HCT116 (cell line): ENCODE results near the gene TMEM140. TPM values are rescaled to one million over a fixed set of nuclear protein-coding genes. Genes with fewer than 3 reads are reported as not detected.

Experiments used
- ATAC-seq: fragments of 200-7000 bp; cut with Tn5 transposase; 2 replicates; pipeline ENCODE4 v1.9.1; 2020; ENCODE audit warnings: mild to moderate bottlenecking, moderate library complexity
- BruUV-seq: library from RNA; stranded (reverse); fragments of 400-500 nt; replicated peaks from 2 replicates; lab custom pipeline; 2021; lab: Mats Ljungman, UMichigan
- CTCF ChIA-PET: fragments of 300-600 bp; sonication (Branson Sonifier 250); formaldehyde crosslinking; loops from one replicate; lab custom pipeline; 2021; ENCODE audit warnings: antibody characterized with exemption; lab: Charles Lee
- POLR2A ChIA-PET: fragments of 300-600, 350-600 bp; sonication (Branson Sonifier 250); formaldehyde crosslinking; loops from one replicate; lab custom pipeline; 2021; ENCODE audit warnings: antibody characterized with exemption; lab: Charles Lee
- RAD21 ChIA-PET, 2 experiments: fragments of 300-600 bp; sonication (Branson Sonifier 250); formaldehyde crosslinking; loops; one replicate each; lab custom pipeline; 2023; ENCODE audit warnings: low total read pairs in 2 of 2; ENCODE audit not compliant: uncharacterized antibody in 2 of 2, unreplicated experiment in 2 of 2, low non-redundant PET in 1 of 2; lab: Charles Lee
- DNase-seq: peaks from one replicate; pipeline ENCODE4 v3.0.0-alpha.2; 2010; ENCODE audit warnings: low read depth, low spot score
- H2AFZ ChIP-seq: fragments of 200-600 bp; shearing (Covaris generic), sonication (generic); 2 replicates; pipeline ENCODE4 v1.6.1; 2017; ENCODE audit warnings: low read depth, mixed run types, mixed read lengths, antibody characterized with exemption, low read length; ENCODE audit not compliant: poor library complexity, severe bottlenecking
- H3K27ac ChIP-seq: 2 replicates; pipeline ENCODE4 v1.5.1; 2012; ENCODE audit warnings: low read depth, low read length
- H3K27me3 ChIP-seq: fragments of 200-600 bp; sonication (generic); 2 replicates; pipeline ENCODE4 v1.6.1; 2016; ENCODE audit warnings: mixed run types, low read length, mixed read lengths; ENCODE audit not compliant: insufficient read depth
- H3K36me3 ChIP-seq, 2 experiments: fragments of 200-500 bp in 1 of 2; fragments of 200-600 bp in 1 of 2; sonication (Bioruptor generic) in 1 of 2; sonication (generic) in 1 of 2; 2 replicates each; pipeline versions ENCODE4 v1.5.1 to v1.6.1; 2014 to 2016; ENCODE audit warnings: low read length in 2 of 2, inconsistent platforms in 1 of 2, mixed read lengths in 1 of 2, mixed run types in 1 of 2; ENCODE audit not compliant: insufficient read depth in 2 of 2, control insufficient read depth in 1 of 2
- H3K4me1 ChIP-seq, 2 experiments: fragments of 200-600 bp in 1 of 2; sonication (generic) in 1 of 2; 2 replicates each; pipeline versions ENCODE4 v1.5.1 to v1.6.1; 2012 to 2017; ENCODE audit warnings: low read length in 2 of 2, inconsistent platforms in 1 of 2, mild to moderate bottlenecking in 1 of 2, mixed read lengths in 1 of 2, mixed run types in 1 of 2, moderate library complexity in 1 of 2; ENCODE audit not compliant: insufficient read depth in 2 of 2, control insufficient read depth in 1 of 2
- H3K4me2 ChIP-seq: fragments of 200-600 bp; sonication (generic); 2 replicates; pipeline ENCODE4 v1.6.1; 2017; ENCODE audit warnings: mixed run types, low read length, mixed read lengths
- H3K4me3 ChIP-seq, 2 experiments: fragments of 200-600 bp in 1 of 2; sonication (generic) in 1 of 2; replicated peaks in 1 of 2; 2 replicates each; pipeline ENCODE4 v1.5.1; 2011 to 2016; ENCODE audit warnings: low read length in 2 of 2, control low read depth in 1 of 2, low read depth in 1 of 2, mild to moderate bottlenecking in 1 of 2, mixed read lengths in 1 of 2, mixed run types in 1 of 2
- H3K79me2 ChIP-seq: fragments of 200-600 bp; sonication (generic); 2 replicates; pipeline ENCODE4 v1.6.1; 2017; ENCODE audit warnings: mild to moderate bottlenecking, mixed run types, low read length, moderate library complexity, mixed read lengths; ENCODE audit not compliant: insufficient read depth
- H3K9ac ChIP-seq: fragments of 200-600 bp; sonication (generic); 2 replicates; pipeline ENCODE4 v1.6.1; 2016; ENCODE audit warnings: low read length, mixed read lengths
- H3K9me2 ChIP-seq: fragments of 200-600 bp; sonication (generic), shearing (Covaris generic); 2 replicates; pipeline ENCODE4 v1.6.1; 2017; ENCODE audit warnings: mixed run types, mild to moderate bottlenecking, moderate library complexity; ENCODE audit not compliant: insufficient read depth
- H3K9me3 ChIP-seq, 2 experiments: fragments of 200-500 bp in 1 of 2; fragments of 200-600 bp in 1 of 2; sonication (Bioruptor generic) in 1 of 2; sonication (generic) in 1 of 2; 2 replicates each; pipeline ENCODE4 v1.6.1; 2014 to 2017; ENCODE audit warnings: low read length in 2 of 2, mixed read lengths in 2 of 2, inconsistent platforms in 1 of 2, low read depth in 1 of 2, mild to moderate bottlenecking in 1 of 2, mixed run types in 1 of 2, moderate library complexity in 1 of 2; ENCODE audit not compliant: control insufficient read depth in 1 of 2, insufficient read depth in 1 of 2
- H4K20me1 ChIP-seq: fragments of 200-600 bp; sonication (generic), shearing (Covaris generic); 2 replicates; pipeline ENCODE4 v1.6.1; 2017; ENCODE audit warnings: mixed run types, mild to moderate bottlenecking, moderate library complexity; ENCODE audit not compliant: insufficient read depth
- EZH2 ChIP-seq: fragments of 200-600 bp; sonication (generic); IDR thresholded peaks from 2 replicates; pipeline ENCODE4 v1.6.1; 2017; ENCODE audit warnings: antibody characterized with exemption, mixed run types
- REST ChIP-seq: IDR thresholded peaks from 2 replicates; pipeline ENCODE4 v1.6.1; 2012; ENCODE audit warnings: low read depth
- YY1 ChIP-seq: IDR thresholded peaks from 2 replicates; pipeline ENCODE4 v1.6.1; 2011; ENCODE audit warnings: low read length, low read depth, moderate library complexity, mild to moderate bottlenecking; ENCODE audit not compliant: insufficient replicate concordance; ENCODE audit errors: extremely low read depth
- intact Hi-C: fragments of 100-400 bp; cut with micrococcal nuclease; formaldehyde crosslinking; loops from 2 replicates; pipeline ENCODE4 v1.10.0; 2022
- total RNA-seq: library from RNA; stranded (reverse); gene quantifications from one replicate; pipeline ENCODE4 v1.2.1, GENCODE V29; 2021; ENCODE audit not compliant: unreplicated experiment
- TF ChIP-seq, protein P1 (sequence below), 3 experiments: fragments of 200-600 bp in 1 of 3; sonication (generic) in 1 of 3; IDR thresholded peaks in 2 of 3; conservative IDR thresholded peaks in 1 of 3; 2 replicates each; pipeline ENCODE4 v1.5.1; 2012 to 2017; ENCODE audit warnings: low read depth in 2 of 3, low read length in 2 of 3, antibody characterized with exemption in 1 of 3, borderline replicate concordance in 1 of 3, control low read depth in 1 of 3, mild to moderate bottlenecking in 1 of 3, mixed read lengths in 1 of 3, mixed run types in 1 of 3, moderate library complexity in 1 of 3; ENCODE audit not compliant: insufficient read depth in 1 of 3

The TMEM140 gene
- total RNA-seq, 1 experiment from 2014 or later, result not detected

- H3K79me2 ChIP-seq, result no peaks in the 10 kb centered on the region
- no peaks in the 10 kb centered on the region for H3K27me3 ChIP-seq
- H2AFZ ChIP-seq, result no peak overlapping the region
- TF ChIP-seq, protein P1, sequence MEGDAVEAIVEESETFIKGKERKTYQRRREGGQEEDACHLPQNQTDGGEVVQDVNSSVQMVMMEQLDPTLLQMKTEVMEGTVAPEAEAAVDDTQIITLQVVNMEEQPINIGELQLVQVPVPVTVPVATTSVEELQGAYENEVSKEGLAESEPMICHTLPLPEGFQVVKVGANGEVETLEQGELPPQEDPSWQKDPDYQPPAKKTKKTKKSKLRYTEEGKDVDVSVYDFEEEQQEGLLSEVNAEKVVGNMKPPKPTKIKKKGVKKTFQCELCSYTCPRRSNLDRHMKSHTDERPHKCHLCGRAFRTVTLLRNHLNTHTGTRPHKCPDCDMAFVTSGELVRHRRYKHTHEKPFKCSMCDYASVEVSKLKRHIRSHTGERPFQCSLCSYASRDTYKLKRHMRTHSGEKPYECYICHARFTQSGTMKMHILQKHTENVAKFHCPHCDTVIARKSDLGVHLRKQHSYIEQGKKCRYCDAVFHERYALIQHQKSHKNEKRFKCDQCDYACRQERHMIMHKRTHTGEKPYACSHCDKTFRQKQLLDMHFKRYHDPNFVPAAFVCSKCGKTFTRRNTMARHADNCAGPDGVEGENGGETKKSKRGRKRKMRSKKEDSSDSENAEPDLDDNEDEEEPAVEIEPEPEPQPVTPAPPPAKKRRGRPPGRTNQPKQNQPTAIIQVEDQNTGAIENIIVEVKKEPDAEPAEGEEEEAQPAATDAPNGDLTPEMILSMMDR (IDR thresholded peaks at IDR 0.05 in 2 of 3, conservative IDR thresholded peaks at IDR 0.05 in 1 of 3; ENCODE audit: borderline replicate concordance in 1 of 3, insufficient read depth in 1 of 3, low read depth in 2 of 3, low read length in 2 of 3), result no peak
- TF ChIP-seq REST (no peak), EZH2 (no peak), YY1 (no peak)
- DNase-seq (no peak), ATAC-seq (no peak)
- H3K4me1 ChIP-seq, result no peaks in the 10 kb centered on the region
- H3K9me2 ChIP-seq, result no peaks in the 10 kb centered on the region
- RAD21 ChIA-PET, result no interaction called here
- POLR2A ChIA-PET, result no interaction called here
- CTCF ChIA-PET, result no interaction called here
- no TSS peak for BruUV-seq
- no peak overlapping the region for H3K9ac ChIP-seq
- no peaks in the 10 kb centered on the region for H3K9me3 ChIP-seq
- H3K4me2 ChIP-seq, result no peak overlapping the region
- intact Hi-C loops, result no loop called here
- peaks cover 2 to 3% of the 10 kb centered on the region in 2 experiments; a peak in 3 of 4 replicates for H3K36me3 ChIP-seq
- H3K4me3 ChIP-seq, result no peak overlapping the region
- H4K20me1 ChIP-seq, result no peaks in the 10 kb centered on the region
- no peak overlapping the region for H3K27ac ChIP-seq
These were observed 48.2 kb downstream of the TMEM140 start for GRCh38 chr7:135195968-135196629.
